Measurements from ENCODE around the gene FBXL13. TPM values are rescaled to one million over a fixed set of nuclear protein-coding genes. Genes with fewer than 3 reads are reported as not detected.
"Not testable (repeated sequence)": the region's sequence is repeated elsewhere in the genome, so short reads cannot be mapped to it uniquely, and the experiment has no call there.

Gene FBXL13
- polyA plus RNA-seq = 0.15 TPM

- Mint-ChIP-seq H3K4me3 (peak within 1 kb of the TSS; percentile 95 to 98 (median 97)), H3K27me3 (no peaks in the 10 kb centered on the region), H3K36me3 (no peaks in the 10 kb centered on the region), H3K4me1 (peaks cover 15 to 26% (median 25%) of the 10 kb centered on the region in 3 donors), H3K27ac (peak within 1 kb of the TSS; percentile 70 to 98 (median 97)), H3K9me3 (no peaks in the 10 kb centered on the region)
Observed at GRCh38 chr7:103074519-103075336, at the start of gene FBXL13, which contains the start of gene ARMC10. Gene FBXL13, minus strand, starts transcription at chr7:103074796. Gene ARMC10, plus strand, starts transcription at chr7:103075140. Its CDS starts 133 bp downstream, at chr7:103075273.

- Mint-ChIP-seq H3K4me1 (peaks cover 0 to 3% (median 0%) of the 10 kb centered on the region in 3 donors), H3K27ac (no peak overlapping the region), H3K4me3 (no peak overlapping the region), H3K27me3 (no peaks in the 10 kb centered on the region), H3K9me3 (no peaks in the 10 kb centered on the region), H3K36me3 (peaks cover 7% of the 10 kb centered on the region)
Observed at GRCh38 chr7:103123529-103123928, 48.9 kb upstream of the FBXL13 start.

DNA sequence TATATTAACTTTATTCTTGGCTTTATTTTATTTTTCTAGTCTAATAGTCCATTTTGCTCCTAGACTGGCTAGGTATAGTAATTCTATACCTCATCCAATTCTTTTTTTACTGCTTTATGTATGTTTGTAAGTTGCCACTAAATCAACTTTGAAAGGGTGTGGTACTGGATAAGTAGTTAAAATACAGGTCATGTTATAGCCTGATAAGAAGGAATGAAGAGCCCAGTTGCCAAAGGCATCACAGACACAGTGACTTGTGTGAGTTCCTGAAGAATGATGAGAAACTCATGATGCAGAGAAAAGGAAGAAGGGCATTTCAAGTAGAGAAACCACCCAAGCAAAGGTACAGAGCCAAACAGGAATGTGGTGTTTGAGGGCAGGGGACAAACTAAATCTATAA lies 47.0 kb upstream of the FBXL13 start:
- Mint-ChIP-seq H3K27ac (no peak overlapping the region), H3K36me3 (peaks cover 5% of the 10 kb centered on the region), H3K27me3 (no peaks in the 10 kb centered on the region), H3K4me3 (no peak overlapping the region), H3K9me3 (no peaks in the 10 kb centered on the region), H3K4me1 (peaks cover 0 to 3% (median 0%) of the 10 kb centered on the region in 3 donors)

DNA sequence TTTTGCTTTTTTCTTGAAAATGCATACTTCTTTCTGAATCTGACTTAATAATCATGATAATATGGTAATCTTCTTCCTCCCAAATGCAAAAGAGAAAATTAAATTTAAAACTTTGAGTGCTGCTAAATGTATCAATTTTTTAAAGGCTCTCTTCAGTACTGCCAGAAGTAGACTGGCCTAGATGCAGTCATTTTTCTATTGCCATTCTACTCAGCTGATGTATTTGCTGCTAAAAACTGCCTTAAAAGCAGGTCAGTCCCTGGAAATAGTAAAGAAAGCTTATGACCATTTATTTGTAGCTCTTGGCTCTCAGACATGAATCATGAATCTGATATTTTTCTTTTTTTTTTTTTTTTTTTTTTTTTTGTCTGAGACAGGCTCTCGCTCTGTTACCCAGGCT lies 45.8 kb upstream of the FBXL13 start:
- Mint-ChIP-seq H3K27me3 (no peaks in the 10 kb centered on the region), H3K36me3 (peaks cover 5% of the 10 kb centered on the region), H3K27ac (no peak overlapping the region), H3K4me1 (peaks cover 0 to 2% (median 0%) of the 10 kb centered on the region in 3 donors), H3K4me3 (no peak overlapping the region), H3K9me3 (no peaks in the 10 kb centered on the region)

DNA sequence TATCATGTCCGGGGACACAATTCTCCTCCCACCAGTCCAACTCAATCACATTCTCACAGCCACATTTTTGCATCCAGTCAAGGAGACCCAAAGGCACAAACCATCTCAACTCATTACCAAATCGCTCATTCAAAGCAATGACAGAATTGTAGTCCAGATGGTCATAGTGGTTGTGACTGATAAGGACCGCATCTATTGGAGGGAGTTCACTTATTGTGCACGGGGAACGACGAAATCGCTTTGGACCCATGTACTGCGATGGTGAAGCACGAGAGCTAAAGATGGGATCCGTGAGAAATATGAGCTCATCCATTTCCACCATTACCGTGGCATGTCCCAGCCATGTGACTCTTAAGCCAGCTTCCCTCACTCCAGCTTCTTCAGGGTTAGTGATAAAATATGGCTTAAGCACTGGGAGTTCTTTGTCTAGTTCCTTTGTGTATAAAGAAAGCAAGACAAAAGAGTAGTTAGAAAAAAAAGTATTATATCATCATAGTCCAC lies 45.2 kb upstream of the FBXL13 start:
- Mint-ChIP-seq H3K27me3 (no peaks in the 10 kb centered on the region), H3K4me3 (no peak overlapping the region), H3K4me1 (peaks cover 0 to 2% (median 0%) of the 10 kb centered on the region in 3 donors), H3K9me3 (no peaks in the 10 kb centered on the region), H3K36me3 (peaks cover 9% of the 10 kb centered on the region), H3K27ac (no peak overlapping the region)

DNA sequence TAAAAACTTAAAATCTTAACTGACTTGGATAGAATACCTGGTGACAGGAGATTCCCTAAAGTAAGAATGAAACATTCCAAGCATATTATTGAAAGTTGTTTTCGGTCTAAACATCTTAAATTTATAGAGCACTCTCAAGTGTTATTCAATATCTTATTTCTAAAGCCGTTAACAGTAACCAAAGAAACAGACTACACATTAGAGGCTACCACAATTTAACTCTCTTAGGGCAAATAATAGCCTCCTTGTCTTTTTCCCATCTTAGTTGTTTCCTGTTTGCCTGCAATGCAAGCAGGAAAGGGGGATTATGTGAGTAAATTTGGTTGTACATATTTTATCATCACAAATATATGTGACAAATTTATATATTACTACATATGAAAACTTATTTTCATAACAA lies 42.9 kb upstream of the FBXL13 start:
- no peak overlapping the region for H3K4me3 Mint-ChIP-seq
- no peaks in the 10 kb centered on the region for H3K27me3 Mint-ChIP-seq
- no peaks in the 10 kb centered on the region for H3K9me3 Mint-ChIP-seq

GRCh38 chr7:103116991-103117390 lies 42.4 kb upstream of the FBXL13 start:
- no peak overlapping the region for H3K4me3 Mint-ChIP-seq
- H3K4me1 Mint-ChIP-seq = peaks cover 0 to 2% (median 0%) of the 10 kb centered on the region in 3 donors
- H3K9me3 Mint-ChIP-seq = no peaks in the 10 kb centered on the region
- peaks cover 14% of the 10 kb centered on the region for H3K36me3 Mint-ChIP-seq
- H3K27ac Mint-ChIP-seq = no peak overlapping the region
- H3K27me3 Mint-ChIP-seq = no peaks in the 10 kb centered on the region

More for the DNA sequence above, 42.9 kb upstream of the FBXL13 start:
- Mint-ChIP-seq H3K27ac (no peak overlapping the region), H3K4me1 (peaks cover 0 to 2% (median 0%) of the 10 kb centered on the region in 3 donors), H3K36me3 (peaks cover 12% of the 10 kb centered on the region)

- H3K4me3 Mint-ChIP-seq = no peak overlapping the region
- H3K4me1 Mint-ChIP-seq = peaks cover 0 to under 1% (median 0%) of the 10 kb centered on the region in 3 donors
- H3K27ac Mint-ChIP-seq = no peak overlapping the region
- peaks cover 0 to 2% (median 0%) of the 10 kb centered on the region in 3 donors for H3K9me3 Mint-ChIP-seq
- H3K27me3 Mint-ChIP-seq = no peaks in the 10 kb centered on the region
- peaks cover 15% of the 10 kb centered on the region for H3K36me3 Mint-ChIP-seq
Observed at GRCh38 chr7:103116511-103116910, 41.9 kb upstream of the FBXL13 start.

DNA sequence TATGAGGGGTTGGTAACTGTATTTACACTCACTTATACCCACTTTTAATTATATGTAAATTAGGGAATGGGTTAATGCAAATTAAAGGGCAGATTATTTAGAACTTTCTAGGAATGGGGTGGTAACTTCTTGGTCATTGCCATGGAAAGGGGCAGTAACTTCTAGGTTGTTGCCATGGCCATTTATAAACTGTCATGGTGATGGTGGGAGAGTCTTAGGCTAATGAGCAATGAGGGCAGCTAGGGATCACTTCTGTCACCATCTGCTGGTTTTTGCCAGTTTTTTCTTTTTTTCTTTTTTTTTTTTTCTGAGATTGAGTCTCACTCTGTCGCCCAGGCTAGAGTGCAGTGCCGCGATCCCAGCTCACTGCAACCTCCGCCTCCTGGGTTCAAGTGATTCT lies 41.2 kb upstream of the FBXL13 start:
- H3K36me3 Mint-ChIP-seq = peaks cover 15% of the 10 kb centered on the region
- H3K27ac Mint-ChIP-seq = no peak overlapping the region
- peaks cover 0 to 4% (median 0%) of the 10 kb centered on the region in 3 donors for H3K9me3 Mint-ChIP-seq
- H3K4me1 Mint-ChIP-seq = peaks cover 0 to 1% (median 0%) of the 10 kb centered on the region in 3 donors
- H3K27me3 Mint-ChIP-seq = no peaks in the 10 kb centered on the region
- H3K4me3 Mint-ChIP-seq = no peak overlapping the region

- H3K4me3 Mint-ChIP-seq = no peak overlapping the region
- peaks cover 17% of the 10 kb centered on the region for H3K36me3 Mint-ChIP-seq
- H3K9me3 Mint-ChIP-seq = peaks cover 0 to 5% (median 2%) of the 10 kb centered on the region in 3 donors
- H3K4me1 Mint-ChIP-seq = peaks cover 0 to 1% (median 0%) of the 10 kb centered on the region in 3 donors
- H3K27ac Mint-ChIP-seq = no peak overlapping the region
- no peaks in the 10 kb centered on the region for H3K27me3 Mint-ChIP-seq
Observed at GRCh38 chr7:103114576-103115008, 40.0 kb upstream of the FBXL13 start.

DNA sequence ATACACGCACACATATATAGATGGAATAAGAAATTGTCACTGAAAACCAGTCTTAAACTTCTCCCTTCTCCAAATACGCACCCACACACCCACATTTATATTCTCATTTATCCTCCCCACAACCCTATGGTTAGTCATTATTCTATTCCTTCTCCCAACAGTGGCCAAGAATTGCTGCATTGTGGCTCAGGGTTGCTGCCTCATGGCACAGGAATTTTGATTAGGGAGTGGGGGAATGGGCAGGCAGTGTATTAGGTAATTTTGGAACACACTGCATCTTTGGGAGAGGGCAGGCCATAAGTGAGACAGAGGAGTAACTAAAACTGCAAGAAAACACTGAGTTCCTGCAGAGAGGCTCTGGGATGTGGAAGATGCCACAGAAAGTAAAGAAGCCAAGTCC lies 38.6 kb upstream of the FBXL13 start:
- H3K27me3 Mint-ChIP-seq = no peaks in the 10 kb centered on the region
- H3K4me1 Mint-ChIP-seq = peaks cover 0 to 3% (median 3%) of the 10 kb centered on the region in 3 donors
- H3K9me3 Mint-ChIP-seq = peaks cover 2 to 6% (median 5%) of the 10 kb centered on the region in 3 donors
- H3K36me3 Mint-ChIP-seq = peaks cover 20% of the 10 kb centered on the region
- no peak overlapping the region for H3K4me3 Mint-ChIP-seq
- H3K27ac Mint-ChIP-seq = no peak overlapping the region

DNA sequence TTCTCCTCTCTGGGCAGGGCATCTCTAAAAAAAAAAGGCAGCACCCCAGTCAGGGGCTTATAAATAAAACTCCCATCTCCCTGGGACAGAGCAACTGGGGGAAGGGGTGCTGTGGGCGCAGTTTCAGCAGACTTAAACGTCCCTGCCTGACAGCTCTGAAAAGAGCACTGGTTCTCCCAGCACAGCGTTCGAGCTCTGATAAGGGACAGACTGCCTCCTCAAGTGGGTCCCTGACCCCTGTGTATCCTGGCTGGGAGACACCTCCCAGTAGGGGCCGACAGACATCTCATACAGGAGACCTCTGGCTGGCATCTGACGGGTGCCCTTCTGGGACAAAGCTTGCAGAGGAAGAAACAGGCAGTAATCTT lies 32.1 kb upstream of the FBXL13 start:
- H3K4me3 Mint-ChIP-seq, H3K4me1 Mint-ChIP-seq, H3K27me3 Mint-ChIP-seq, H3K36me3 Mint-ChIP-seq, H3K9me3 Mint-ChIP-seq, H3K27ac Mint-ChIP-seq: not testable (repeated sequence)

- peaks cover 2 to 6% (median 3%) of the 10 kb centered on the region in 3 donors for H3K9me3 Mint-ChIP-seq
- no peak overlapping the region for H3K27ac Mint-ChIP-seq
- no peaks in the 10 kb centered on the region for H3K27me3 Mint-ChIP-seq
- peaks cover 0 to 4% (median 2%) of the 10 kb centered on the region in 3 donors for H3K4me1 Mint-ChIP-seq
- H3K36me3 Mint-ChIP-seq = peaks cover 5% of the 10 kb centered on the region
- no peak overlapping the region for H3K4me3 Mint-ChIP-seq
Observed at GRCh38 chr7:103106005-103106702, 31.6 kb upstream of the FBXL13 start.

DNA sequence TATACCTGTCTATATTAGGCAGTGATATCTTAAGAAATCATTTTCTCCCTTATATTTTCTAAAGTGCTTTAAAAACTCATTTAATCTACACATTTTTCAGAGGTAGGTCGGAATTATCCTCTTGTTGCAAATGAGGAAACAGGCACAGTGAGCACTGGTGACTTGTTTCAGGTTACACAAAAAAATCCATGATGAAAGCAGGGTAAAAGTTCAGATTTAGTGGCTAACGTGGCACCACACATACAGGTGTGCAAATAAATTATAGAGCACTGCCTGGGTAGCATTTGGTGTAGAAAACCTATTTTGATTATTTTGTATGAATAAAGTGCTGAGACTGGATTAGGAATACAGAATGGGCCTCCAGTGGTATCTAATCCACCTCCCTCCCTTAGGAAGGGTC lies 26.9 kb upstream of the FBXL13 start:
- Mint-ChIP-seq H3K27me3 (no peaks in the 10 kb centered on the region), H3K4me1 (no peaks in the 10 kb centered on the region), H3K4me3 (no peak overlapping the region), H3K36me3 (no peaks in the 10 kb centered on the region), H3K9me3 (no peaks in the 10 kb centered on the region), H3K27ac (no peak overlapping the region)

DNA sequence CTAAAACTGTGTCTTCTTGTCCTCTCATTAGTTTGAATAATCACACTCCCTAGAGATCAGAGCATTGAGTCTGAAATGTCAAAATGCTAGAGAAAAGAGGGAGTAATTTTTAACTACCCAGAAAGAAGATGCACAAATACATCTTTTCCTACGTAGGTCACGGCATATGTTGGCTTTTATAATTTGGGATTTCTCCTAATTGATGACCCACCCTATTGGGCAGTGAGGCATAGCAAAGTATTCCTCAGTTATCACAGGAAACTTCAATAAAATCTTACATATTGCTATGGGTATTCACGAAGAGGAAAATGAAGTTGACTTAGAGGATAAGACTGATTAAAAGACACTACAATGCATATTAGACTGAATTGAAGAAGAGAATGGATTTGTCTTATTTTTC lies 25.8 kb upstream of the FBXL13 start:
- H3K27ac Mint-ChIP-seq = no peak overlapping the region
- no peaks in the 10 kb centered on the region for H3K36me3 Mint-ChIP-seq
- H3K27me3 Mint-ChIP-seq = no peaks in the 10 kb centered on the region
- no peak overlapping the region for H3K4me3 Mint-ChIP-seq
- no peaks in the 10 kb centered on the region for H3K9me3 Mint-ChIP-seq
- H3K4me1 Mint-ChIP-seq = no peaks in the 10 kb centered on the region

Data from IgD-negative memory B cell (primary cell).